ENCODE data around the gene MC2R.

- TF ChIP-seq CTCF (IDR thresholded peaks at IDR 0.05; ENCODE audit: insufficient read depth, low read length): no peak
- TF ChIP-seq REST (IDR thresholded peaks at IDR 0.05; ENCODE audit: insufficient replicate concordance, low read depth): no peak
- TF ChIP-seq POLR2AphosphoS5 (IDR thresholded peaks at IDR 0.05; ENCODE audit: low read depth): no peak
- no peak for TF ChIP-seq GABPA (IDR thresholded peaks at IDR 0.05; ENCODE audit: low read depth)
- no peak for TF ChIP-seq SPI1 (IDR thresholded peaks at IDR 0.05; ENCODE audit: borderline replicate concordance, low read depth)
Observed at GRCh38 chr18:13878857-13879256, 36.5 kb downstream of the MC2R start.

Data from HL-60 (cell line).